SK-N-SH treated with all-trans-retinoic acid at 6 μM for 48 hours (cell line): ENCODE measurements around the gene DPP6.

Experiments
- ATAC-seq: fragments of 200-7000 bp; cut with Tn5 transposase; 3 replicates; pipeline ENCODE4 v1.9.1; 2020; ENCODE audit warnings: mild to moderate bottlenecking, moderate library complexity
- ARNTL ChIP-seq: fragments of 450-650 bp; formaldehyde crosslinking; IDR thresholded peaks from 2 replicates; pipeline ENCODE4 v1.5.0; 2020; ENCODE audit warnings: low read depth, mild to moderate bottlenecking, moderate library complexity, borderline replicate concordance
- BACH2 ChIP-seq: fragments of 250-450 bp; sonication (Bioruptor Pico); IDR thresholded peaks from 2 replicates; pipeline ENCODE4 v1.9.0; 2021; ENCODE audit warnings: mild to moderate bottlenecking, borderline replicate concordance
- CREB5 ChIP-seq: fragments of 250-450 bp; sonication (Bioruptor Pico); IDR thresholded peaks from 2 replicates; pipeline ENCODE4 v1.5.1; 2020; ENCODE audit warnings: low read depth, mild to moderate bottlenecking, moderate library complexity
- CSDC2 ChIP-seq: fragments of 250-450 bp; sonication (Bioruptor Pico); IDR thresholded peaks from 2 replicates; pipeline ENCODE4 v1.5.0; 2020; ENCODE audit warnings: mild to moderate bottlenecking, moderate library complexity
- ESRRG ChIP-seq: fragments of 250-450 bp; sonication (Bioruptor Pico); IDR thresholded peaks from 2 replicates; pipeline ENCODE4 v1.6.1; 2021; ENCODE audit warnings: mild to moderate bottlenecking
- GLIS3 ChIP-seq: fragments of 250-450 bp; sonication (Bioruptor Pico); IDR thresholded peaks from 2 replicates; pipeline ENCODE4 v1.5.0; 2020; ENCODE audit warnings: mild to moderate bottlenecking, moderate library complexity
- ISL1 ChIP-seq: fragments of 250-450 bp; sonication (Bioruptor Pico); IDR thresholded peaks from 2 replicates; pipeline ENCODE4 v2.1.2; 2022; ENCODE audit warnings: mild to moderate bottlenecking, moderate library complexity
- OSR1 ChIP-seq: fragments of 250-450 bp; sonication (Bioruptor Pico); IDR thresholded peaks from 2 replicates; pipeline ENCODE4 v1.8.0; 2022; ENCODE audit warnings: moderate library complexity, mild to moderate bottlenecking, inconsistent platforms
- PPARA ChIP-seq: fragments of 250-450 bp; sonication (Bioruptor Pico); IDR thresholded peaks from 2 replicates; pipeline ENCODE4 v1.5.0; 2020; ENCODE audit warnings: mild to moderate bottlenecking, borderline replicate concordance
- SNAI2 ChIP-seq: fragments of 250-450 bp; sonication (Bioruptor Pico); IDR thresholded peaks from 2 replicates; pipeline ENCODE4 v1.5.0; 2020; ENCODE audit warnings: mild to moderate bottlenecking, moderate library complexity
- TCF4 ChIP-seq: fragments of 250-450 bp; sonication (Bioruptor Pico); IDR thresholded peaks from 2 replicates; pipeline ENCODE4 v1.8.0; 2021; ENCODE audit warnings: mild to moderate bottlenecking, moderate library complexity, borderline replicate concordance
- TOX ChIP-seq: fragments of 250-450 bp; sonication (Bioruptor Pico); IDR thresholded peaks from 2 replicates; pipeline ENCODE4 v1.8.0; 2021; ENCODE audit warnings: mild to moderate bottlenecking, moderate library complexity, borderline replicate concordance
- TSHZ2 ChIP-seq: fragments of 250-450 bp; sonication (Bioruptor Pico); IDR thresholded peaks from 2 replicates; pipeline ENCODE4 v1.5.0; 2020; ENCODE audit warnings: mild to moderate bottlenecking, moderate library complexity
- ZC3H10 ChIP-seq: fragments of 250-450 bp; sonication (Bioruptor Pico); IDR thresholded peaks from 2 replicates; pipeline ENCODE4 v1.5.1; 2021; ENCODE audit warnings: mild to moderate bottlenecking, moderate library complexity
- ZFP3 ChIP-seq: fragments of 250-450 bp; sonication (Bioruptor Pico); IDR thresholded peaks from 2 replicates; pipeline ENCODE4 v1.5.0; 2020; ENCODE audit warnings: mild to moderate bottlenecking, moderate library complexity
- ZNF70 ChIP-seq: fragments of 450-650 bp; formaldehyde crosslinking; IDR thresholded peaks from 2 replicates; pipeline ENCODE4 v1.5.0; 2020; ENCODE audit warnings: mild to moderate bottlenecking, moderate library complexity
- TF ChIP-seq, protein P1 (sequence below): fragments of 250-450 bp; sonication (Bioruptor Pico); IDR thresholded peaks from 2 replicates; pipeline ENCODE4 v1.8.0; 2020; ENCODE audit warnings: mild to moderate bottlenecking, moderate library complexity, borderline replicate concordance
- TF ChIP-seq, protein P2 (sequence below): fragments of 250-450 bp; sonication (Bioruptor Pico); IDR thresholded peaks from 2 replicates; pipeline ENCODE4 v1.8.0; 2021; ENCODE audit warnings: low read depth, mild to moderate bottlenecking, moderate library complexity, borderline replicate concordance
- TF ChIP-seq, protein P3 (sequence below): fragments of 250-450 bp; sonication (Bioruptor Pico); IDR thresholded peaks from 2 replicates; pipeline ENCODE4 v1.5.1; 2021; ENCODE audit warnings: mild to moderate bottlenecking, moderate library complexity

DPP6 gene

GRCh38 chr7:154646126-154647013 is 594.2 kb downstream of the DPP6 start:
- TF ChIP-seq CREB5 (CRISPR knock-in tag): no peak
- TF ChIP-seq TCF4 (CRISPR knock-in tag): no peak
- TF ChIP-seq, protein P1, sequence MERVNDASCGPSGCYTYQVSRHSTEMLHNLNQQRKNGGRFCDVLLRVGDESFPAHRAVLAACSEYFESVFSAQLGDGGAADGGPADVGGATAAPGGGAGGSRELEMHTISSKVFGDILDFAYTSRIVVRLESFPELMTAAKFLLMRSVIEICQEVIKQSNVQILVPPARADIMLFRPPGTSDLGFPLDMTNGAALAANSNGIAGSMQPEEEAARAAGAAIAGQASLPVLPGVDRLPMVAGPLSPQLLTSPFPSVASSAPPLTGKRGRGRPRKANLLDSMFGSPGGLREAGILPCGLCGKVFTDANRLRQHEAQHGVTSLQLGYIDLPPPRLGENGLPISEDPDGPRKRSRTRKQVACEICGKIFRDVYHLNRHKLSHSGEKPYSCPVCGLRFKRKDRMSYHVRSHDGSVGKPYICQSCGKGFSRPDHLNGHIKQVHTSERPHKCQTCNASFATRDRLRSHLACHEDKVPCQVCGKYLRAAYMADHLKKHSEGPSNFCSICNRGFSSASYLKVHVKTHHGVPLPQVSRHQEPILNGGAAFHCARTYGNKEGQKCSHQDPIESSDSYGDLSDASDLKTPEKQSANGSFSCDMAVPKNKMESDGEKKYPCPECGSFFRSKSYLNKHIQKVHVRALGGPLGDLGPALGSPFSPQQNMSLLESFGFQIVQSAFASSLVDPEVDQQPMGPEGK (CRISPR knock-in tag): no peak
- no peak for TF ChIP-seq PPARA (CRISPR knock-in tag)
- TF ChIP-seq OSR1: no peak
- TF ChIP-seq TSHZ2 (CRISPR knock-in tag): no peak
- no peak for TF ChIP-seq TOX (CRISPR knock-in tag)
- TF ChIP-seq BACH2: no peak
- no peak for ATAC-seq

DNA sequence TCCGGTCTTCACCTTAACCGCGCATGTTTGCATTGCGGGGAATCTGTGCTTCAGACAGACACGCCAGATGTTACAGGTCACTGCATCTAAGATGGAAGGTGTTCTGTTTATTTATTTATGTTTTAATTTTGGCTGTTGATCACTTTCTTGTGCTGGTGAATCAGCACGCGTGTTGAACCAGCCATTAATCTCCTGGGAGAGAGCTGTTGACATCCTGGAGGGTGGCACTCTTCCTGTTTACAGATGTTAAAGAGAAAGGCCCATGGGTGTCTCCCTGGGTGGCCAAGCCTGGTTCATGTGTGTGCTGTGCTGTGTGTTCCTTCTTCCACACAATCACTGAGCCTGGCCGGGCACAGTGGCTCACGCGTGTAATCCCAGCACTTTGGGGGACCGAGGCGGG is 595.4 kb downstream of the DPP6 start:
- ATAC-seq: no peak
- TF ChIP-seq TOX (CRISPR knock-in tag): no peak
- TF ChIP-seq GLIS3 (CRISPR knock-in tag): no peak
- TF ChIP-seq ARNTL (CRISPR knock-in tag): no peak
- TF ChIP-seq ZC3H10 (CRISPR knock-in tag): no peak
- TF ChIP-seq OSR1: no peak
- no peak for TF ChIP-seq ZFP3 (CRISPR knock-in tag)
- TF ChIP-seq ESRRG (CRISPR knock-in tag): no peak
- TF ChIP-seq CREB5 (CRISPR knock-in tag): no peak
- TF ChIP-seq, protein P2, sequence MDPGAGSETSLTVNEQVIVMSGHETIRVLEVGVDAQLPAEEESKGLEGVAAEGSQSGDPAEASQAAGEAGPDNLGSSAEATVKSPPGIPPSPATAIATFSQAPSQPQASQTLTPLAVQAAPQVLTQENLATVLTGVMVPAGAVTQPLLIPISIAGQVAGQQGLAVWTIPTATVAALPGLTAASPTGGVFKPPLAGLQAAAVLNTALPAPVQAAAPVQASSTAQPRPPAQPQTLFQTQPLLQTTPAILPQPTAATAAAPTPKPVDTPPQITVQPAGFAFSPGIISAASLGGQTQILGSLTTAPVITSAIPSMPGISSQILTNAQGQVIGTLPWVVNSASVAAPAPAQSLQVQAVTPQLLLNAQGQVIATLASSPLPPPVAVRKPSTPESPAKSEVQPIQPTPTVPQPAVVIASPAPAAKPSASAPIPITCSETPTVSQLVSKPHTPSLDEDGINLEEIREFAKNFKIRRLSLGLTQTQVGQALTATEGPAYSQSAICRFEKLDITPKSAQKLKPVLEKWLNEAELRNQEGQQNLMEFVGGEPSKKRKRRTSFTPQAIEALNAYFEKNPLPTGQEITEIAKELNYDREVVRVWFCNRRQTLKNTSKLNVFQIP (CRISPR knock-in tag): no peak
- no peak for TF ChIP-seq TCF4 (CRISPR knock-in tag)
- TF ChIP-seq ZNF70: no peak
- no peak for TF ChIP-seq ISL1 (CRISPR knock-in tag)
- no peak for TF ChIP-seq SNAI2
- TF ChIP-seq CSDC2 (CRISPR knock-in tag): no peak
- TF ChIP-seq, protein P3, sequence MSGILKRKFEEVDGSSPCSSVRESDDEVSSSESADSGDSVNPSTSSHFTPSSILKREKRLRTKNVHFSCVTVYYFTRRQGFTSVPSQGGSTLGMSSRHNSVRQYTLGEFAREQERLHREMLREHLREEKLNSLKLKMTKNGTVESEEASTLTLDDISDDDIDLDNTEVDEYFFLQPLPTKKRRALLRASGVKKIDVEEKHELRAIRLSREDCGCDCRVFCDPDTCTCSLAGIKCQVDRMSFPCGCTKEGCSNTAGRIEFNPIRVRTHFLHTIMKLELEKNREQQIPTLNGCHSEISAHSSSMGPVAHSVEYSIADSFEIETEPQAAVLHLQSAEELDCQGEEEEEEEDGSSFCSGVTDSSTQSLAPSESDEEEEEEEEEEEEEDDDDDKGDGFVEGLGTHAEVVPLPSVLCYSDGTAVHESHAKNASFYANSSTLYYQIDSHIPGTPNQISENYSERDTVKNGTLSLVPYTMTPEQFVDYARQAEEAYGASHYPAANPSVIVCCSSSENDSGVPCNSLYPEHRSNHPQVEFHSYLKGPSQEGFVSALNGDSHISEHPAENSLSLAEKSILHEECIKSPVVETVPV (CRISPR knock-in tag): no peak
